Erythroblast (primary cell): ENCODE results near the gene FGF14.

Experiments
- GATA1 ChIP-seq: IDR thresholded peaks from 2 replicates; pipeline ENCODE4 v1.6.1; 2011; ENCODE audit warnings: low read depth, mild to moderate bottlenecking, control low read depth, low read length, moderate library complexity
- POLR2A ChIP-seq: IDR thresholded peaks from 2 replicates; pipeline ENCODE4 v1.6.1; 2011; ENCODE audit warnings: mild to moderate bottlenecking, low read length

DNA sequence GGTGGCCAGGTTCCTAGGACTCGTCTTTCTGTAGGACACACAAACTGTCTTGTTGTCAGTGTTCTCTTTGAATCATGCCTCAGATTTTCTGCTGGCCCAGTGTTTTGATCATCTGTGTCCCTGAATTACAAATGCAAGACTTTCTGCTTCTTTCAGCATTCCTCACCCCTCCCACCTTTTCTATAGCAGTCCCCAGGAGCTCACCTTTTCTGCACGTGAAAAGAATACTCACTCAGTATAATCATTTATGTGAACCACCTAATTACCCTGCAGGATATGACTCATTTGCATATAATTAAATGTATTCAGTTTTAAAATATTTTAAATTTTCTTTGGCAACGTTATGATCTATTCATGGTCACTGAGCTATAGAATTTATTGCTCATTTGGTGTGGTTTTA is 560.1 kb downstream of the FGF14 start:
- TF ChIP-seq POLR2A = no peak
- no peak for TF ChIP-seq GATA1
